Retinal pigment epithelial cell (primary cell): ENCODE data around the gene DOCK4.

Experiments used
- DNase-seq: peaks from one replicate; pipeline ENCODE4 v3.0.0-alpha.2; 2010; ENCODE audit warnings: low read depth
- H3K4me3 ChIP-seq: 2 replicates; pipeline ENCODE4 v1.5.1; 2011; ENCODE audit warnings: mild to moderate bottlenecking, low read length, control low read depth, moderate library complexity
- CTCF ChIP-seq: conservative IDR thresholded peaks from 2 replicates; pipeline ENCODE4 v1.5.1; 2011; ENCODE audit warnings: low read depth, low read length, control low read depth, inconsistent platforms

DOCK4 gene

GRCh38 chr7:112101201-112101846 lies 104.9 kb downstream of the DOCK4 start:
- no peak overlapping the region for H3K4me3 ChIP-seq
- TF ChIP-seq CTCF = no peak
- no peak for DNase-seq

GRCh38 chr7:112097524-112097923 lies 108.7 kb downstream of the DOCK4 start:
- DNase-seq = no peak
- no peak for TF ChIP-seq CTCF

GRCh38 chr7:112093409-112093808 lies 112.8 kb downstream of the DOCK4 start:
- DNase-seq = no peak
- no peak for TF ChIP-seq CTCF

More at GRCh38 chr7:112097524-112097923, 108.7 kb downstream of the DOCK4 start:
- H3K4me3 ChIP-seq = no peak overlapping the region

GRCh38 chr7:112092709-112093395 lies 113.3 kb downstream of the DOCK4 start:
- H3K4me3 ChIP-seq = no peak overlapping the region
- DNase-seq = no peak
- no peak for TF ChIP-seq CTCF

More at GRCh38 chr7:112093409-112093808, 112.8 kb downstream of the DOCK4 start:
- no peak overlapping the region for H3K4me3 ChIP-seq

GRCh38 chr7:112092306-112092705 lies 113.9 kb downstream of the DOCK4 start:
- TF ChIP-seq CTCF = no peak
- H3K4me3 ChIP-seq = no peak overlapping the region
- no peak for DNase-seq

GRCh38 chr7:112091768-112092167 lies 114.4 kb downstream of the DOCK4 start:
- no peak overlapping the region for H3K4me3 ChIP-seq
- no peak for TF ChIP-seq CTCF
- DNase-seq = no peak

- H3K4me3 ChIP-seq = no peak overlapping the region
- DNase-seq = no peak
- TF ChIP-seq CTCF = no peak
Measured at GRCh38 chr7:112089551-112089950, 116.6 kb downstream of the DOCK4 start.
